ENCODE measurements around the gene TBC1D1. TPM values are rescaled to one million over a fixed set of nuclear protein-coding genes. Genes with fewer than 3 reads are reported as not detected.

The TBC1D1 gene
- total RNA-seq, 1 donor from 2014 or later, result 133 TPM

- peaks cover 1% of the 10 kb centered on the region for H3K36me3 ChIP-seq (ENCODE audit: control insufficient read depth, insufficient read depth, low read length)
- no peaks in the 10 kb centered on the region for H3K27me3 ChIP-seq (ENCODE audit: control insufficient read depth, insufficient read depth, low read length)
- no peak for TF ChIP-seq CTCF (IDR thresholded peaks at IDR 0.05; ENCODE audit: insufficient read depth, low read length, poor library complexity, severe bottlenecking)
- no peak overlapping the region for H3K4me3 ChIP-seq (ENCODE audit: low read depth, low read length)
- no peak for DNase-seq (ENCODE audit: low read depth)
Measured at GRCh38 chr4:38138363-38138762, 247.5 kb downstream of the TBC1D1 start.

DNA sequence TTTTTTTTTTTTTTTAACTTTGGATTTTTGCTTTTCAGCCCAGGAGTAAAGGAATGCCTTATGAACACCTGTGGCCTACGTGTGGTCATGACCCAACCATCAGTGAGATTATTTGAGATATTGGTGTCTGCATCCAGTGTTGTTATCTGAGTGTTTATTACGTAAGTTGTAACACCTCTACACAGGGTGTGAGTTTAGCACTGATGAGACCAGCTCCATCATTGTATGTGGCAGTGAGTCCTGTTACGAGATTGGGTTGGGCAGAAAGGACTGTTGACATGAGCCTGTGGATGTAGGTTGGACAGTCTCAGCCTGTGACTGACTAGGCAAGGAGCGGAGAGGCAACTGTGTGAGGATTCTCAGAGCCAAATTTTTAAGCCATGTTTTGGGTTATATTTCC, 248.3 kb downstream of the TBC1D1 start:
- no peak for DNase-seq (ENCODE audit: low read depth)
- peaks cover 1% of the 10 kb centered on the region for H3K36me3 ChIP-seq (ENCODE audit: control insufficient read depth, insufficient read depth, low read length)
- no peaks in the 10 kb centered on the region for H3K27me3 ChIP-seq (ENCODE audit: control insufficient read depth, insufficient read depth, low read length)
- no peak overlapping the region for H3K4me3 ChIP-seq (ENCODE audit: low read depth, low read length)
- no peak for TF ChIP-seq CTCF (IDR thresholded peaks at IDR 0.05; ENCODE audit: insufficient read depth, low read length, poor library complexity, severe bottlenecking)

DNA sequence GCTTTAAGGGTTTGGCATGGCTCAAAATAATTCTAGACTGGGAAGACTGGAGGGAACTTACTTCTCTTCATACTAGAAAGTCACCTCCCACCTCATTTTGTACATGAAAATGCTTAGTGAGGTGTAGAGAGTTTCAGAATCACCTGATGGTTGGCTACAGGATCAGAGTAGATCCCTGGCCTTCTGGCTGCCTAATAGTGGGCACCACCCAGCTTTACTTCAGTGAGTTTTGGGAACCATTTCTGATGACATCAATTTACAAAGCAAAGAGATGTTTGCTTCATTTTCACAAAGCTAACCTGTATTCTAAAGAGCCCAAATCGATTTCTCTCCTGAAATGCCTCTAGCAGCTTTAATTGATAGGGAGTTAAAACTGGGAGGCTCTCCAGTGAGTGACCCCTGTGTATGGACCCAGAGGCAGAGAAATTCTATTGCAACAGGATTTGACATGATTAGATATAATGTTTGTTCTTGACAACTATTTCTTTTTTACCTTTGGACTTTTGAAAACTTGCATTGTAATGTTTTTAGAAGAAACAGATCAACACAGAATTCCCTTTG, 249.8 kb downstream of the TBC1D1 start:
- no peak overlapping the region for H3K4me3 ChIP-seq (ENCODE audit: low read depth, low read length)
- DNase-seq (ENCODE audit: low read depth), result no peak
- no peak for TF ChIP-seq CTCF (IDR thresholded peaks at IDR 0.05; ENCODE audit: insufficient read depth, low read length, poor library complexity, severe bottlenecking)

GRCh38 chr4:38141808-38142500, 251.1 kb downstream of the TBC1D1 start:
- DNase-seq (ENCODE audit: low read depth), result no peak
- Histone ChIP-seq H3K36me3 (ENCODE audit: control insufficient read depth, insufficient read depth, low read length) (no peaks in the 10 kb centered on the region), H3K27me3 (ENCODE audit: control insufficient read depth, insufficient read depth, low read length) (no peaks in the 10 kb centered on the region), H3K4me3 (ENCODE audit: low read depth, low read length) (no peak overlapping the region)
- TF ChIP-seq CTCF (IDR thresholded peaks at IDR 0.05; ENCODE audit: insufficient read depth, low read length, poor library complexity, severe bottlenecking), result no peak

More for the DNA sequence above, 249.8 kb downstream of the TBC1D1 start:
- Histone ChIP-seq H3K27me3 (ENCODE audit: control insufficient read depth, insufficient read depth, low read length) (no peaks in the 10 kb centered on the region), H3K36me3 (ENCODE audit: control insufficient read depth, insufficient read depth, low read length) (peaks cover 1% of the 10 kb centered on the region)

DNA sequence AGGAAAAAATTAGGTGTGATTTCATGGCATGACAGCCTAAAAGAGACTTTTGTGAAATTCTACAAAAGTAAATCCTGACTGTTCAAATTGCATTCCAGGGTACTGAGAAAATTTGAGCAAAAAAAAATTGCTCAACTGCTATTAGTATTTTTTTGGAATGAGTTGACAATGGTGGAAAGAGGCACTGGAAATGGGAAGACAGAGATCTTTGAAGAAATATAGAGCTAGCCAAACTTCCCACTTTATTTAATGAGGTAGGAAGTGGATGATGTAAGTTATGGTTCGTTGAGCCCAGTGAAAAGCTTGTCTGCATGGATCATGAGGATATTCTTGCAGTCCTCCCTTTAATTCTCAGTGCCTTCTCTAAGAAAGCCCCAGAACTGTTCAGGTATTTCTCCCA, 253.1 kb downstream of the TBC1D1 start:
- Histone ChIP-seq H3K4me3 (ENCODE audit: low read depth, low read length) (no peak overlapping the region), H3K27me3 (ENCODE audit: control insufficient read depth, insufficient read depth, low read length) (no peaks in the 10 kb centered on the region), H3K36me3 (ENCODE audit: control insufficient read depth, insufficient read depth, low read length) (no peaks in the 10 kb centered on the region)
- no peak for TF ChIP-seq CTCF (IDR thresholded peaks at IDR 0.05; ENCODE audit: insufficient read depth, low read length, poor library complexity, severe bottlenecking)
- DNase-seq (ENCODE audit: low read depth), result no peak
